Neural cell (in vitro differentiated cells): ENCODE results near the gene RUNX1.

ENCODE experiments used
- CTCF ChIP-seq: fragments of 450-650 bp; IDR thresholded peaks from 2 replicates; pipeline ENCODE4 v1.5.1; 2014; ENCODE audit warnings: antibody characterized with exemption, mild to moderate bottlenecking, moderate library complexity; ENCODE audit not compliant: poor library complexity, severe bottlenecking
- EZH2 ChIP-seq: fragments of 200-600, 300-800 bp; shearing (Covaris generic), sonication (generic); IDR thresholded peaks from 2 replicates; pipeline ENCODE4 v1.6.1; 2014; ENCODE audit warnings: antibody characterized with exemption, low read length, borderline replicate concordance, mild to moderate bottlenecking; ENCODE audit not compliant: insufficient read depth, poor library complexity, severe bottlenecking
- POLR2AphosphoS5 ChIP-seq: IDR thresholded peaks from 2 replicates; pipeline ENCODE4 v1.6.1; 2012
- RAD21 ChIP-seq: fragments of 450-650 bp; conservative IDR thresholded peaks from 2 replicates; pipeline ENCODE4 v1.6.1; 2014; ENCODE audit warnings: antibody characterized with exemption, mild to moderate bottlenecking, moderate library complexity
- TAF1 ChIP-seq: IDR thresholded peaks from 2 replicates; pipeline ENCODE4 v1.6.1; 2012; ENCODE audit warnings: low read depth

- TF ChIP-seq CTCF (no peak), POLR2AphosphoS5 (no peak), EZH2 (no peak), RAD21 (no peak), TAF1 (no peak)
Observed at GRCh38 chr21:34764715-34765284, 284.3 kb downstream of the RUNX1 start.
